ENCODE data around the gene IER3. TPM values are rescaled to one million over a fixed set of nuclear protein-coding genes. Genes with fewer than 3 reads are reported as not detected.

Gene IER3
- total and polyA plus RNA-seq, 2 of the 13 experiments (the other 11 are each of a cell fraction or from before 2014, with no cell fraction given), result 51.1 to 131 TPM

DNA sequence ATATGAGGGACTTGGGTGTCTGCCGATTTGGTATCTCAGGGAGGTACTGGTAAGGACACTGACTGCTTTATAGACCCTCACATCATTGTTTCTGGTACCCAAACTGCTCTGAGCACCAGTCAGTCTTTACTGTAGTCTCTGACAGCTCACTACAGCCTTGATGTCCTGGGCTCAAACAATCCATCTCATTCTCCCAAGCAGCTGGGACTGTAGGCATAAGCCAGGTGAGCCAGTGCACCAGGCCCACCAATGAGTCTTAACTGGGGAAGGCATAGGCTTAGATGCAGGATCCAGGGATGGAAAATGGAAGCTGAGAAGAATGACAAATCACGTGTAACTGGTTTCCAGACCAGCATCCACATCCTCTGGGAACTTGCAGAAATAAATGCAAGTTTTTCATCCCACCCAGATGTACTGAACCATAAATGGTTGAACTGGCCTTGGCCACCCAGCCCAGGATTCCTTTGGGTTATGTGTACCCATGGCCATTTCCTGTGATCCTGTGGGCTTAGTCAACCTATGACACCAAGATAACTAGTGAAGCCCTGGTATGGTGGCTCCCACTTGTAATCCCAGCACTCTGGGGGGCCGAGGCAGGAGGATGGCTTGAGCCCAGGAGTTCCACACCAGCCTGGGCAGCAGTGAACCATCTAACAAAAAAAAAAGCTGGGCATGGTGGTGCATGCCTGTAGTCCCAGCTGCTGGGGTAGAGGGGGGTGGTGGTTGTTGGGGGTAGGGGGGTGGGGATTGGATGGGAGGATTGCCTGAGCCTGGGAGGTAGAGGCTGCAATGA is 18.4 kb downstream of the IER3 start (continued):
- TF ChIP-seq, protein P1, sequence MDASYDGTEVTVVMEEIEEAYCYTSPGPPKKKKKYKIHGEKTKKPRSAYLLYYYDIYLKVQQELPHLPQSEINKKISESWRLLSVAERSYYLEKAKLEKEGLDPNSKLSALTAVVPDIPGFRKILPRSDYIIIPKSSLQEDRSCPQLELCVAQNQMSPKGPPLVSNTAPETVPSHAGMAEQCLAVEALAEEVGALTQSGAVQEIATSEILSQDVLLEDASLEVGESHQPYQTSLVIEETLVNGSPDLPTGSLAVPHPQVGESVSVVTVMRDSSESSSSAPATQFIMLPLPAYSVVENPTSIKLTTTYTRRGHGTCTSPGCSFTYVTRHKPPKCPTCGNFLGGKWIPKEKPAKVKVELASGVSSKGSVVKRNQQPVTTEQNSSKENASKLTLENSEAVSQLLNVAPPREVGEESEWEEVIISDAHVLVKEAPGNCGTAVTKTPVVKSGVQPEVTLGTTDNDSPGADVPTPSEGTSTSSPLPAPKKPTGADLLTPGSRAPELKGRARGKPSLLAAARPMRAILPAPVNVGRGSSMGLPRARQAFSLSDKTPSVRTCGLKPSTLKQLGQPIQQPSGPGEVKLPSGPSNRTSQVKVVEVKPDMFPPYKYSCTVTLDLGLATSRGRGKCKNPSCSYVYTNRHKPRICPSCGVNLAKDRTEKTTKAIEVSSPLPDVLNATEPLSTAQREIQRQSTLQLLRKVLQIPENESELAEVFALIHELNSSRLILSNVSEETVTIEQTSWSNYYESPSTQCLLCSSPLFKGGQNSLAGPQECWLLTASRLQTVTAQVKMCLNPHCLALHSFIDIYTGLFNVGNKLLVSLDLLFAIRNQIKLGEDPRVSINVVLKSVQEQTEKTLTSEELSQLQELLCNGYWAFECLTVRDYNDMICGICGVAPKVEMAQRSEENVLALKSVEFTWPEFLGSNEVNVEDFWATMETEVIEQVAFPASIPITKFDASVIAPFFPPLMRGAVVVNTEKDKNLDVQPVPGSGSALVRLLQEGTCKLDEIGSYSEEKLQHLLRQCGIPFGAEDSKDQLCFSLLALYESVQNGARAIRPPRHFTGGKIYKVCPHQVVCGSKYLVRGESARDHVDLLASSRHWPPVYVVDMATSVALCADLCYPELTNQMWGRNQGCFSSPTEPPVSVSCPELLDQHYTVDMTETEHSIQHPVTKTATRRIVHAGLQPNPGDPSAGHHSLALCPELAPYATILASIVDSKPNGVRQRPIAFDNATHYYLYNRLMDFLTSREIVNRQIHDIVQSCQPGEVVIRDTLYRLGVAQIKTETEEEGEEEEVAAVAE (CRISPR knock-in tag; IDR thresholded peaks at IDR 0.05; ENCODE audit: borderline replicate concordance), result no peak
- TF ChIP-seq ZNF780A (CRISPR knock-in tag; IDR thresholded peaks at IDR 0.05), result 0 out of 2 replicates have a peak, but pooled peaks have one; percentile 28
- no peak; the same call in 1 of the 2 replicates for TF ChIP-seq ERF (CRISPR knock-in tag; IDR thresholded peaks at IDR 0.05)
- TF ChIP-seq KDM2A (CRISPR knock-in tag; IDR thresholded peaks at IDR 0.05; ENCODE audit: borderline replicate concordance, low read depth), result peak; percentile 75
- TF ChIP-seq, protein P2, sequence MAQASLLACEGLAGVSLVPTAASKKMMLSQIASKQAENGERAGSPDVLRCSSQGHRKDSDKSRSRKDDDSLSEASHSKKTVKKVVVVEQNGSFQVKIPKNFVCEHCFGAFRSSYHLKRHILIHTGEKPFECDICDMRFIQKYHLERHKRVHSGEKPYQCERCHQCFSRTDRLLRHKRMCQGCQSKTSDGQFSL (CRISPR knock-in tag; IDR thresholded peaks at IDR 0.05), result no peak
- TF ChIP-seq JUN (CRISPR knock-in tag; IDR thresholded peaks at IDR 0.05), result 0 out of 2 replicates have a peak, but pooled peaks have one; percentile 36
- TF ChIP-seq, protein P3, sequence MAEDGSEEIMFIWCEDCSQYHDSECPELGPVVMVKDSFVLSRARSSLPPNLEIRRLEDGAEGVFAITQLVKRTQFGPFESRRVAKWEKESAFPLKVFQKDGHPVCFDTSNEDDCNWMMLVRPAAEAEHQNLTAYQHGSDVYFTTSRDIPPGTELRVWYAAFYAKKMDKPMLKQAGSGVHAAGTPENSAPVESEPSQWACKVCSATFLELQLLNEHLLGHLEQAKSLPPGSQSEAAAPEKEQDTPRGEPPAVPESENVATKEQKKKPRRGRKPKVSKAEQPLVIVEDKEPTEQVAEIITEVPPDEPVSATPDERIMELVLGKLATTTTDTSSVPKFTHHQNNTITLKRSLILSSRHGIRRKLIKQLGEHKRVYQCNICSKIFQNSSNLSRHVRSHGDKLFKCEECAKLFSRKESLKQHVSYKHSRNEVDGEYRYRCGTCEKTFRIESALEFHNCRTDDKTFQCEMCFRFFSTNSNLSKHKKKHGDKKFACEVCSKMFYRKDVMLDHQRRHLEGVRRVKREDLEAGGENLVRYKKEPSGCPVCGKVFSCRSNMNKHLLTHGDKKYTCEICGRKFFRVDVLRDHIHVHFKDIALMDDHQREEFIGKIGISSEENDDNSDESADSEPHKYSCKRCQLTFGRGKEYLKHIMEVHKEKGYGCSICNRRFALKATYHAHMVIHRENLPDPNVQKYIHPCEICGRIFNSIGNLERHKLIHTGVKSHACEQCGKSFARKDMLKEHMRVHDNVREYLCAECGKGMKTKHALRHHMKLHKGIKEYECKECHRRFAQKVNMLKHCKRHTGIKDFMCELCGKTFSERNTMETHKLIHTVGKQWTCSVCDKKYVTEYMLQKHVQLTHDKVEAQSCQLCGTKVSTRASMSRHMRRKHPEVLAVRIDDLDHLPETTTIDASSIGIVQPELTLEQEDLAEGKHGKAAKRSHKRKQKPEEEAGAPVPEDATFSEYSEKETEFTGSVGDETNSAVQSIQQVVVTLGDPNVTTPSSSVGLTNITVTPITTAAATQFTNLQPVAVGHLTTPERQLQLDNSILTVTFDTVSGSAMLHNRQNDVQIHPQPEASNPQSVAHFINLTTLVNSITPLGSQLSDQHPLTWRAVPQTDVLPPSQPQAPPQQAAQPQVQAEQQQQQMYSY (CRISPR knock-in tag; IDR thresholded peaks at IDR 0.05), result no peak
- TF ChIP-seq SRSF4 (IDR thresholded peaks at IDR 0.05; ENCODE audit: low read depth, low read length, poor library complexity, severe bottlenecking), result peak; percentile 35
- TF ChIP-seq, protein P4, sequence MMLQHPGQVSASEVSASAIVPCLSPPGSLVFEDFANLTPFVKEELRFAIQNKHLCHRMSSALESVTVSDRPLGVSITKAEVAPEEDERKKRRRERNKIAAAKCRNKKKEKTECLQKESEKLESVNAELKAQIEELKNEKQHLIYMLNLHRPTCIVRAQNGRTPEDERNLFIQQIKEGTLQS (CRISPR knock-in tag; IDR thresholded peaks at IDR 0.05), result peak; percentile 11; the same call in 1 of the 2 replicates
- TF ChIP-seq ARNTL (CRISPR knock-in tag; IDR thresholded peaks at IDR 0.05), result peak; percentile 38; the same call in 1 of the 2 replicates
- 0 out of 2 replicates have a peak, but pooled peaks have one; percentile 27 for TF ChIP-seq FUBP1 (CRISPR knock-in tag; IDR thresholded peaks at IDR 0.05; ENCODE audit: borderline replicate concordance)
- TF ChIP-seq KLF13 (CRISPR knock-in tag; IDR thresholded peaks at IDR 0.05), result no peak
- TF ChIP-seq MEIS2 (CRISPR knock-in tag; IDR thresholded peaks at IDR 0.05), result no peak
- TF ChIP-seq RBM22 (optimal IDR thresholded peaks at IDR 0.05; ENCODE audit: low read length), result peak; percentile 100
- TF ChIP-seq, protein P5, sequence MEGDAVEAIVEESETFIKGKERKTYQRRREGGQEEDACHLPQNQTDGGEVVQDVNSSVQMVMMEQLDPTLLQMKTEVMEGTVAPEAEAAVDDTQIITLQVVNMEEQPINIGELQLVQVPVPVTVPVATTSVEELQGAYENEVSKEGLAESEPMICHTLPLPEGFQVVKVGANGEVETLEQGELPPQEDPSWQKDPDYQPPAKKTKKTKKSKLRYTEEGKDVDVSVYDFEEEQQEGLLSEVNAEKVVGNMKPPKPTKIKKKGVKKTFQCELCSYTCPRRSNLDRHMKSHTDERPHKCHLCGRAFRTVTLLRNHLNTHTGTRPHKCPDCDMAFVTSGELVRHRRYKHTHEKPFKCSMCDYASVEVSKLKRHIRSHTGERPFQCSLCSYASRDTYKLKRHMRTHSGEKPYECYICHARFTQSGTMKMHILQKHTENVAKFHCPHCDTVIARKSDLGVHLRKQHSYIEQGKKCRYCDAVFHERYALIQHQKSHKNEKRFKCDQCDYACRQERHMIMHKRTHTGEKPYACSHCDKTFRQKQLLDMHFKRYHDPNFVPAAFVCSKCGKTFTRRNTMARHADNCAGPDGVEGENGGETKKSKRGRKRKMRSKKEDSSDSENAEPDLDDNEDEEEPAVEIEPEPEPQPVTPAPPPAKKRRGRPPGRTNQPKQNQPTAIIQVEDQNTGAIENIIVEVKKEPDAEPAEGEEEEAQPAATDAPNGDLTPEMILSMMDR (CRISPR knock-in tag; IDR thresholded peaks at IDR 0.05), result no peak
